Parathyroid adenoma (tissue), 2 donors: ENCODE measurements around the gene MEI1.
"Not testable (repeated sequence)": the region's sequence is repeated elsewhere in the genome, so short reads cannot be mapped to it uniquely, and the experiment has no call there.

ENCODE experiments used
- H2AFZ ChIP-seq: fragments of 300-600 bp; sonication (generic); one replicate; pipeline ENCODE4 v1.7.0; 2017; ENCODE audit warnings: antibody characterized with exemption, mild to moderate bottlenecking
- H3K27ac ChIP-seq: fragments of 300-600 bp; sonication (generic); one replicate; pipeline ENCODE4 v1.7.0; 2017
- H3K27me3 ChIP-seq: fragments of 300-600 bp; sonication (generic); one replicate; pipeline ENCODE4 v1.7.0; 2017; ENCODE audit warnings: low read length; ENCODE audit not compliant: control insufficient read depth, insufficient read depth
- H3K36me3 ChIP-seq: fragments of 300-600 bp; sonication (generic); one replicate; pipeline ENCODE4 v1.7.0; 2017; ENCODE audit warnings: low read length; ENCODE audit not compliant: control insufficient read depth, insufficient read depth
- H3K4me1 ChIP-seq: fragments of 300-600 bp; sonication (generic); one replicate; pipeline ENCODE4 v1.7.0; 2017; ENCODE audit warnings: control low read depth
- H3K4me2 ChIP-seq: fragments of 300-600 bp; sonication (generic); one replicate; pipeline ENCODE4 v1.7.0; 2017; ENCODE audit warnings: low read length
- H3K4me3 ChIP-seq: fragments of 300-600 bp; sonication (generic); one replicate; pipeline ENCODE4 v1.7.0; 2017; ENCODE audit warnings: low read depth, low read length
- H3K79me2 ChIP-seq: fragments of 300-600 bp; sonication (generic); one replicate; pipeline ENCODE4 v1.7.0; 2017; ENCODE audit warnings: control low read depth
- H3K9ac ChIP-seq: fragments of 300-600 bp; sonication (generic); one replicate; pipeline ENCODE4 v1.7.0; 2017; ENCODE audit warnings: mild to moderate bottlenecking
- H3K9me3 ChIP-seq: fragments of 300-600 bp; sonication (generic); one replicate; pipeline ENCODE4 v1.7.0; 2017; ENCODE audit warnings: low read length; ENCODE audit not compliant: control insufficient read depth
- CTCF ChIP-seq: fragments of 300-600 bp; sonication (generic); IDR thresholded peaks from one replicate; pipeline ENCODE4 v1.7.0; 2017; ENCODE audit warnings: antibody characterized with exemption, mild to moderate bottlenecking
- donor health status: primary hyperparathyroidism.

MEI1 gene

GRCh38 chr22:41661088-41661487 lies 38.2 kb upstream of the MEI1 start:
- no peak overlapping the region for H2AFZ ChIP-seq
- H3K79me2 ChIP-seq = no peaks in the 10 kb centered on the region
- H3K4me1 ChIP-seq = no peaks in the 10 kb centered on the region
- H3K27me3 ChIP-seq = no peaks in the 10 kb centered on the region
- H3K27ac ChIP-seq = no peak overlapping the region
- no peak for TF ChIP-seq CTCF
- H3K9me3 ChIP-seq = no peaks in the 10 kb centered on the region
- no peaks in the 10 kb centered on the region for H3K36me3 ChIP-seq
- H3K4me3 ChIP-seq = no peak overlapping the region
- H3K4me2 ChIP-seq = no peak overlapping the region
- H3K9ac ChIP-seq = no peak overlapping the region

- no peak for TF ChIP-seq CTCF
- H3K4me3 ChIP-seq = no peak overlapping the region
- no peak overlapping the region for H3K9ac ChIP-seq
- no peaks in the 10 kb centered on the region for H3K36me3 ChIP-seq
- no peak overlapping the region for H3K4me2 ChIP-seq
- no peak overlapping the region for H3K27ac ChIP-seq
- no peaks in the 10 kb centered on the region for H3K79me2 ChIP-seq
- no peaks in the 10 kb centered on the region for H3K27me3 ChIP-seq
- peaks cover 3% of the 10 kb centered on the region for H3K4me1 ChIP-seq
- no peaks in the 10 kb centered on the region for H3K9me3 ChIP-seq
- no peak overlapping the region for H2AFZ ChIP-seq
These were observed 37.6 kb upstream of the MEI1 start for GRCh38 chr22:41661713-41662112.

- H3K27me3 ChIP-seq, H3K36me3 ChIP-seq, H3K27ac ChIP-seq, H3K9ac ChIP-seq, H3K79me2 ChIP-seq, H2AFZ ChIP-seq, H3K4me2 ChIP-seq, H3K4me1 ChIP-seq, H3K9me3 ChIP-seq, H3K4me3 ChIP-seq: not testable (repeated sequence)
These were observed 35.7 kb upstream of the MEI1 start for GRCh38 chr22:41663594-41663993.

GRCh38 chr22:41664490-41664889 lies 34.8 kb upstream of the MEI1 start:
- H2AFZ ChIP-seq = no peak overlapping the region
- no peak for TF ChIP-seq CTCF
- H3K9me3 ChIP-seq = no peaks in the 10 kb centered on the region
- H3K36me3 ChIP-seq = no peaks in the 10 kb centered on the region
- H3K4me1 ChIP-seq = peaks cover 4% of the 10 kb centered on the region
- no peaks in the 10 kb centered on the region for H3K79me2 ChIP-seq
- no peak overlapping the region for H3K27ac ChIP-seq
- no peaks in the 10 kb centered on the region for H3K27me3 ChIP-seq
- no peak overlapping the region for H3K9ac ChIP-seq
- H3K4me2 ChIP-seq = no peak overlapping the region
- no peak overlapping the region for H3K4me3 ChIP-seq

- Histone ChIP-seq H3K36me3 (no peaks in the 10 kb centered on the region), H3K9ac (no peak overlapping the region), H3K4me1 (peaks cover 4% of the 10 kb centered on the region), H3K4me2 (no peak overlapping the region), H3K9me3 (no peaks in the 10 kb centered on the region), H3K27me3 (no peaks in the 10 kb centered on the region), H3K79me2 (no peaks in the 10 kb centered on the region), H2AFZ (no peak overlapping the region), H3K27ac (no peak overlapping the region), H3K4me3 (no peak overlapping the region)
- no peak for TF ChIP-seq CTCF
These were observed 34.4 kb upstream of the MEI1 start for GRCh38 chr22:41664951-41665350.
